ENCODE data around the gene CHRNA10.
A peak's percentile ranks its signal among the peaks of the same experiment; 100 is the strongest.
"Not testable (repeated sequence)": the region's sequence is repeated elsewhere in the genome, so short reads cannot be mapped to it uniquely, and the experiment has no call there.

Gene CHRNA10

GRCh38 chr11:3645552-3645951, 25.6 kb downstream of the CHRNA10 start:
- Mint-ChIP-seq H3K9me3 (no peaks in the 10 kb centered on the region), H3K4me3 (no peak overlapping the region), H3K36me3 (no peaks in the 10 kb centered on the region), H3K4me1 (peaks cover 9% of the 10 kb centered on the region), H3K27me3 (peaks cover 22% of the 10 kb centered on the region), H3K27ac (no peak overlapping the region)

- H3K4me3 Mint-ChIP-seq: no peak within 1 kb of the TSS
- H3K4me1 Mint-ChIP-seq: peaks cover 9% of the 10 kb centered on the region
- peaks cover 17% of the 10 kb centered on the region for H3K27me3 Mint-ChIP-seq
- H3K27ac Mint-ChIP-seq: no peak within 1 kb of the TSS
- no peaks in the 10 kb centered on the region for H3K36me3 Mint-ChIP-seq
- no peaks in the 10 kb centered on the region for H3K9me3 Mint-ChIP-seq
Observed at GRCh38 chr11:3644817-3645235, 26.4 kb downstream of the CHRNA10 start, which contains the start of gene ART1. TSS of gene ART1 (plus strand) at chr11:3645128. CDS start at chr11:3659214, 14,086 bp downstream.

- not testable (repeated sequence) for H3K27me3 Mint-ChIP-seq, H3K4me1 Mint-ChIP-seq, H3K27ac Mint-ChIP-seq, H3K36me3 Mint-ChIP-seq, H3K9me3 Mint-ChIP-seq
- peak overlapping the region; percentile 90 for H3K4me3 Mint-ChIP-seq
Observed at GRCh38 chr11:3643102-3643546, 28.1 kb downstream of the CHRNA10 start.

- Mint-ChIP-seq H3K9me3 (no peaks in the 10 kb centered on the region), H3K4me1 (peaks cover 9% of the 10 kb centered on the region), H3K27me3 (peaks cover 2% of the 10 kb centered on the region), H3K36me3 (no peaks in the 10 kb centered on the region), H3K4me3 (peak overlapping the region; percentile 90), H3K27ac (no peak overlapping the region)
Observed at GRCh38 chr11:3642071-3642951, 28.9 kb downstream of the CHRNA10 start.

- Mint-ChIP-seq H3K27me3 (peaks cover 2% of the 10 kb centered on the region), H3K27ac (peak within 1 kb of the TSS; percentile 46), H3K4me1 (peaks cover 9% of the 10 kb centered on the region), H3K9me3 (no peaks in the 10 kb centered on the region), H3K4me3 (peak within 1 kb of the TSS; percentile 90), H3K36me3 (no peaks in the 10 kb centered on the region)
Observed at GRCh38 chr11:3641701-3642070, 29.5 kb downstream of the CHRNA10 start, which contains the start of gene ART5. TSS of gene ART5 (minus strand) at chr11:3641992. CDS start at chr11:3641862, 130 bp downstream.

- Mint-ChIP-seq H3K4me3 (peak overlapping the region; percentile 77), H3K9me3 (no peaks in the 10 kb centered on the region), H3K36me3 (no peaks in the 10 kb centered on the region), H3K27ac (peak overlapping the region; percentile 46), H3K4me1 (peaks cover 9% of the 10 kb centered on the region), H3K27me3 (peaks cover 2% of the 10 kb centered on the region)
Observed at GRCh38 chr11:3641191-3641590, 30.0 kb downstream of the CHRNA10 start.

GRCh38 chr11:3639841-3640240, 31.3 kb downstream of the CHRNA10 start:
- Mint-ChIP-seq H3K27ac (no peak overlapping the region), H3K4me3 (no peak overlapping the region), H3K4me1 (peaks cover 9% of the 10 kb centered on the region), H3K36me3 (no peaks in the 10 kb centered on the region), H3K27me3 (no peaks in the 10 kb centered on the region), H3K9me3 (no peaks in the 10 kb centered on the region)

- no peaks in the 10 kb centered on the region for H3K9me3 Mint-ChIP-seq
- no peak overlapping the region for H3K27ac Mint-ChIP-seq
- no peak overlapping the region for H3K4me3 Mint-ChIP-seq
- no peaks in the 10 kb centered on the region for H3K27me3 Mint-ChIP-seq
- H3K36me3 Mint-ChIP-seq: no peaks in the 10 kb centered on the region
- peaks cover 9% of the 10 kb centered on the region for H3K4me1 Mint-ChIP-seq
Observed at GRCh38 chr11:3638513-3638912, 32.7 kb downstream of the CHRNA10 start.

GRCh38 chr11:3637201-3637600, 34.0 kb downstream of the CHRNA10 start:
- H3K27ac Mint-ChIP-seq: no peak overlapping the region
- H3K4me1 Mint-ChIP-seq: peaks cover 4% of the 10 kb centered on the region
- no peaks in the 10 kb centered on the region for H3K27me3 Mint-ChIP-seq
- H3K4me3 Mint-ChIP-seq: no peak overlapping the region
- no peaks in the 10 kb centered on the region for H3K9me3 Mint-ChIP-seq
- H3K36me3 Mint-ChIP-seq: no peaks in the 10 kb centered on the region

- Mint-ChIP-seq H3K36me3 (no peaks in the 10 kb centered on the region), H3K4me3 (no peak overlapping the region), H3K9me3 (no peaks in the 10 kb centered on the region), H3K27ac (no peak overlapping the region), H3K4me1 (no peaks in the 10 kb centered on the region), H3K27me3 (no peaks in the 10 kb centered on the region)
Observed at GRCh38 chr11:3635641-3636375, 35.4 kb downstream of the CHRNA10 start.

- no peak overlapping the region for H3K27ac Mint-ChIP-seq
- H3K4me3 Mint-ChIP-seq: no peak overlapping the region
- H3K36me3 Mint-ChIP-seq: no peaks in the 10 kb centered on the region
- no peaks in the 10 kb centered on the region for H3K4me1 Mint-ChIP-seq
- no peaks in the 10 kb centered on the region for H3K9me3 Mint-ChIP-seq
- H3K27me3 Mint-ChIP-seq: no peaks in the 10 kb centered on the region
Observed at GRCh38 chr11:3632070-3632660, 39.0 kb downstream of the CHRNA10 start.

GRCh38 chr11:3631331-3631730, 39.9 kb downstream of the CHRNA10 start:
- Mint-ChIP-seq H3K27ac (no peak overlapping the region), H3K27me3 (no peaks in the 10 kb centered on the region), H3K36me3 (no peaks in the 10 kb centered on the region), H3K9me3 (no peaks in the 10 kb centered on the region), H3K4me3 (no peak overlapping the region), H3K4me1 (peaks cover 5% of the 10 kb centered on the region)

- Mint-ChIP-seq H3K9me3 (no peaks in the 10 kb centered on the region), H3K27ac (no peak overlapping the region), H3K4me3 (no peak overlapping the region), H3K36me3 (no peaks in the 10 kb centered on the region), H3K27me3 (no peaks in the 10 kb centered on the region), H3K4me1 (peaks cover 5% of the 10 kb centered on the region)
Observed at GRCh38 chr11:3627291-3627690, 43.9 kb downstream of the CHRNA10 start.

GRCh38 chr11:3626250-3626960, 44.8 kb downstream of the CHRNA10 start:
- no peaks in the 10 kb centered on the region for H3K27me3 Mint-ChIP-seq
- H3K4me3 Mint-ChIP-seq: no peak overlapping the region
- H3K27ac Mint-ChIP-seq: no peak overlapping the region

GRCh38 chr11:3623767-3624458, 47.3 kb downstream of the CHRNA10 start:
- H3K27ac Mint-ChIP-seq: no peak overlapping the region
- H3K4me1 Mint-ChIP-seq: peaks cover 5% of the 10 kb centered on the region
- no peaks in the 10 kb centered on the region for H3K27me3 Mint-ChIP-seq
- H3K36me3 Mint-ChIP-seq: no peaks in the 10 kb centered on the region
- no peaks in the 10 kb centered on the region for H3K9me3 Mint-ChIP-seq
- H3K4me3 Mint-ChIP-seq: no peak overlapping the region

More at GRCh38 chr11:3626250-3626960, 44.8 kb downstream of the CHRNA10 start:
- Mint-ChIP-seq H3K9me3 (no peaks in the 10 kb centered on the region), H3K36me3 (no peaks in the 10 kb centered on the region), H3K4me1 (peaks cover 5% of the 10 kb centered on the region)
